CD14-positive monocyte (primary cell): Measurements from ENCODE around the gene C16orf46. TPM values are rescaled to one million over a fixed set of nuclear protein-coding genes. Genes with fewer than 3 reads are reported as not detected.

ENCODE experiments used
- DNase-seq, 3 donors: peaks; one replicate each; pipeline ENCODE4 v3.0.0-alpha.2; 2011 to 2022
- H2AFZ ChIP-seq: 2 replicates; pipeline ENCODE4 v1.6.0; 2012; ENCODE audit warnings: mild to moderate bottlenecking, low read depth, low read length, inconsistent platforms; ENCODE audit not compliant: insufficient read depth, poor library complexity, severe bottlenecking
- H3K27ac ChIP-seq, 2 donors: 1 replicate in 1 of 2; 2 replicates in 1 of 2; pipeline ENCODE4 v1.5.1; 2012 to 2013; ENCODE audit warnings: low read length in 2 of 2, control low read depth in 1 of 2, inconsistent platforms in 1 of 2, low read depth in 1 of 2, mild to moderate bottlenecking in 1 of 2
- H3K27me3 ChIP-seq, 2 donors: one replicate each; pipeline versions ENCODE4 v1.6.0 to v1.6.1; 2011 to 2013; ENCODE audit warnings: low read length in 2 of 2; ENCODE audit not compliant: control insufficient read depth in 2 of 2, insufficient read depth in 2 of 2
- H3K36me3 ChIP-seq, 2 donors: replicated peaks in 1 of 2; 1 replicate in 1 of 2; 2 replicates in 1 of 2; pipeline versions ENCODE4 v1.5.1 to v1.6.1; 2012 to 2013; ENCODE audit warnings: low read length in 2 of 2, control low read depth in 1 of 2, inconsistent platforms in 1 of 2, mild to moderate bottlenecking in 1 of 2; ENCODE audit not compliant: insufficient read depth in 2 of 2, control insufficient read depth in 1 of 2
- H3K4me1 ChIP-seq, 2 donors: 1 replicate in 1 of 2; 2 replicates in 1 of 2; pipeline versions ENCODE4 v1.5.1 to v1.6.1; 2012 to 2013; ENCODE audit warnings: low read length in 2 of 2, control low read depth in 1 of 2, inconsistent platforms in 1 of 2, mild to moderate bottlenecking in 1 of 2, moderate library complexity in 1 of 2; ENCODE audit not compliant: insufficient read depth in 2 of 2, control insufficient read depth in 1 of 2
- H3K4me2 ChIP-seq: replicated peaks from 2 replicates; pipeline ENCODE3; 2012; ENCODE audit warnings: low read length, moderate library complexity, mild to moderate bottlenecking; ENCODE audit not compliant: poor library complexity, severe bottlenecking; ENCODE audit errors: extremely low read depth
- H3K4me3 ChIP-seq, 3 experiments: fragments of 200-600 bp in 1 of 3; sonication (generic) in 1 of 3; replicated peaks in 1 of 3; 1 replicate in 2 of 3; 2 replicates in 1 of 3; pipeline ENCODE4 v1.5.1; 2011 to 2013; ENCODE audit warnings: low read length in 3 of 3, mild to moderate bottlenecking in 3 of 3, control low read depth in 2 of 3, low read depth in 2 of 3, inconsistent platforms in 1 of 3, moderate library complexity in 1 of 3
- H3K79me2 ChIP-seq: 2 replicates; pipeline ENCODE4 v1.6.0; 2012; ENCODE audit warnings: mild to moderate bottlenecking, control low read depth, inconsistent platforms, low read length, moderate library complexity; ENCODE audit not compliant: insufficient read depth
- H3K9ac ChIP-seq: 2 replicates; pipeline ENCODE4 v1.6.0; 2017; ENCODE audit warnings: low read length, mild to moderate bottlenecking; ENCODE audit not compliant: insufficient read depth, poor library complexity, severe bottlenecking
- H3K9me3 ChIP-seq, 2 donors: replicated peaks in 1 of 2; 1 replicate in 1 of 2; 2 replicates in 1 of 2; pipeline versions ENCODE4 v1.5.1 to v1.6.1; 2012 to 2013; ENCODE audit warnings: low read length in 2 of 2, control low read depth in 1 of 2; ENCODE audit not compliant: control insufficient read depth in 1 of 2, insufficient read depth in 1 of 2
- H4K20me1 ChIP-seq: 2 replicates; pipeline ENCODE4 v1.6.0; 2012; ENCODE audit warnings: mild to moderate bottlenecking, low read length, control low read depth, moderate library complexity; ENCODE audit not compliant: insufficient read depth
- H3K27ac Mint-ChIP-seq, 7 donors: one replicate each; pipeline ENCODE4 v1.8.0; 2020; ENCODE audit warnings: mild to moderate bottlenecking in 7 of 7, mixed read lengths in 7 of 7, moderate library complexity in 6 of 7, inconsistent platforms in 2 of 7
- H3K27me3 Mint-ChIP-seq, 3 donors: one replicate each; pipeline ENCODE4 v1.8.0; 2021 to 2022; ENCODE audit warnings: low read depth in 3 of 3, mild to moderate bottlenecking in 3 of 3, mixed read lengths in 3 of 3, moderate library complexity in 3 of 3, inconsistent platforms in 1 of 3
- H3K36me3 Mint-ChIP-seq, 2 donors: one replicate each; pipeline ENCODE4 v1.8.0; 2020; ENCODE audit warnings: mixed read lengths in 2 of 2, inconsistent platforms in 1 of 2, mild to moderate bottlenecking in 1 of 2
- H3K4me1 Mint-ChIP-seq: one replicate; pipeline ENCODE4 v1.8.0; 2020; ENCODE audit warnings: mild to moderate bottlenecking, mixed read lengths
- H3K4me3 Mint-ChIP-seq, 2 donors: one replicate each; pipeline ENCODE4 v1.8.0; 2020; ENCODE audit warnings: mild to moderate bottlenecking in 2 of 2, mixed read lengths in 2 of 2, moderate library complexity in 1 of 2
- H3K9me3 Mint-ChIP-seq, 7 donors: one replicate each; pipeline ENCODE4 v1.8.0; 2020 to 2022; ENCODE audit warnings: mixed read lengths in 7 of 7, mild to moderate bottlenecking in 6 of 7, moderate library complexity in 6 of 7, inconsistent platforms in 2 of 7
- CTCF ChIP-seq: fragments of 200-600 bp; IDR thresholded peaks from one replicate; pipeline ENCODE4 v1.8.0; 2022; ENCODE audit warnings: antibody characterized with exemption, mild to moderate bottlenecking
- WGBS: methylation state at CpG from one replicate; pipeline ENCODE4 v1.1.5; 2013; ENCODE audit warnings: missing lambda C conversion rate; ENCODE audit not compliant: insufficient coverage; 5-methylcytosine and 5-hydroxymethylcytosine counted together
- intact Hi-C, 2 donors: fragments of 100-400 bp; cut with micrococcal nuclease; formaldehyde crosslinking; loops; one replicate each; pipeline versions ENCODE4 v1.15.0 to v1.15.1; 2023
- polyA plus RNA-seq, 3 donors: library from polyadenylated mRNA; depleted of rRNA in 1 of 3; unstranded in 2 of 3; stranded (reverse) in 1 of 3; fragments of 300-500 nt in 2 of 3; fragments of >200 nt in 1 of 3; fragmentation: Illumina TruSeq in 2 of 3; gene quantifications; 1 replicate in 2 of 3; 2 replicates in 1 of 3; pipeline ENCODE4 v1.2.3, GENCODE V29; 2012 to 2021

The C16orf46 gene
- polyA plus RNA-seq, 3 donors, result 0.37 to 0.42 TPM; not detected in 1

DNA sequence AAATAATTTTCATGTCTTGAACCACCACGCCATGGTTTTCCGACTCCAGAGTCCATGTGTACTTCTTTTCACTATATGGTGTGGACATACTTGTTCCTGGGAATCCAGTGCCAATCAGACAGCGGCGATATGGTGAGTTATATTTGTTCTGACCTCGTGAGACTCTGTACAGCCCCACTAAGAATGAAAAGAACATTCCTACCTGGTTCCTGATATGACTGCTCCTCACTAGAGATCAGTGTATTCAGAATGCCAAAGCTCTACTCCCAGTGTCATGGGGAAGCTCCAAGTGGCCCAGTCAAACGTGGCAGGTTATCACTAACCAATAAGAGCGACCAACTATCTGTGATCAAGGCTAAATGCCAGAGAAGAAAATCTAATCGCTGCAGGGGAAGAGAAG, 6.1 kb downstream of the C16orf46 start:
- Mint-ChIP-seq H3K4me3 (no peak overlapping the region), H3K27ac (no peak overlapping the region), H3K4me1 (peaks cover 7% of the 10 kb centered on the region), H3K36me3 (no peaks in the 10 kb centered on the region), H3K9me3 (peaks cover 0 to 3% (median 0%) of the 10 kb centered on the region in 7 donors), H3K27me3 (peaks cover 0 to 4% (median 2%) of the 10 kb centered on the region in 3 donors)
- H3K27me3 ChIP-seq, result no peaks in the 10 kb centered on the region
- H3K9me3 ChIP-seq, result no peaks in the 10 kb centered on the region
- intact Hi-C loops, result no loop called here
- no peak overlapping the region for H3K4me3 ChIP-seq
- H3K36me3 ChIP-seq, result no peaks in the 10 kb centered on the region
- no peak overlapping the region for H2AFZ ChIP-seq
- no peaks in the 10 kb centered on the region for H3K79me2 ChIP-seq
- no peak overlapping the region for H3K27ac ChIP-seq
- H4K20me1 ChIP-seq, result no peaks in the 10 kb centered on the region
- no peak overlapping the region for H3K9ac ChIP-seq
- peaks cover 0 to under 1% of the 10 kb centered on the region in 2 donors for H3K4me1 ChIP-seq
- WGBS, result 100% methylated on average over 4 of the region's 8 CpGs
- no peak for TF ChIP-seq CTCF
- no peak for DNase-seq
- no peak overlapping the region for H3K4me2 ChIP-seq

GRCh38 chr16:81069063-81069462, 8.0 kb downstream of the C16orf46 start:
- no peak overlapping the region for H3K27ac ChIP-seq
- H3K27me3 ChIP-seq, result no peaks in the 10 kb centered on the region
- WGBS, result 100% methylated on average over 2 of the region's 4 CpGs
- H3K4me3 Mint-ChIP-seq, result no peak overlapping the region
- no peaks in the 10 kb centered on the region for H4K20me1 ChIP-seq
- no peaks in the 10 kb centered on the region for H3K36me3 ChIP-seq
- H3K36me3 Mint-ChIP-seq, result no peaks in the 10 kb centered on the region
- H3K79me2 ChIP-seq, result no peaks in the 10 kb centered on the region
- no peak for DNase-seq
- H3K27ac Mint-ChIP-seq, result no peak overlapping the region
- H3K27me3 Mint-ChIP-seq, result no peaks in the 10 kb centered on the region
- H3K4me2 ChIP-seq, result no peak overlapping the region
- H3K9me3 ChIP-seq, result no peaks in the 10 kb centered on the region
- H3K4me1 Mint-ChIP-seq, result peaks cover 7% of the 10 kb centered on the region
- no peak overlapping the region for H2AFZ ChIP-seq
- no peak overlapping the region for H3K9ac ChIP-seq
- no peak for TF ChIP-seq CTCF
- intact Hi-C loops, result no loop called here
- no peak overlapping the region for H3K4me3 ChIP-seq
- peaks cover 0 to 3% (median 0%) of the 10 kb centered on the region in 7 donors for H3K9me3 Mint-ChIP-seq
- H3K4me1 ChIP-seq, result no peaks in the 10 kb centered on the region
